Measurements from ENCODE around the gene PPFIA2. TPM values are rescaled to one million over a fixed set of nuclear protein-coding genes. Genes with fewer than 3 reads are reported as not detected.

PPFIA2 gene
- total RNA-seq, 1 donor from 2014 or later, result not detected

DNA sequence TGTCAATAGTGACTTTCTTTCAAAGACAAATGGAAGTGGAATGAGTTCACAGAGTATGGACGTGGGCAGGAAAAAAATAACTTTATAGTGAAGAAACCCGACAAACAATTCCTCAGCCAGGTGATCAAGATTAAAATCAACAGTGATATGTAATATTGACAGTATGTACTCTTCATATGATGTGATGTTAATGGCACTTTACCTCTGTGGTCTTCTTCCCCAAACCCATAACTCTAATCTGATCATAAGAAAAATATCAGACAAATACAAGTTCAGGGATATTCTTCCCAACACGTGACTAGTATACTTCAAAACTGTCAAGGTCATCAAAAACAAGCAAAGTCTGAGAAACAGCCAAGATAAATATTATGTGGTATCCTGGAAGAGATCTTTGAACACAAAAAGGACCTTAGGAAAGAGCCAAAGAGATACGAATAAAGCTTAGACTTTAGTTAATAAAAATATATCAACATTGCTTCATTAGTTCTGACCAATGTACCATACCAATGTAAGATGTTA lies 215.5 kb downstream of the PPFIA2 start:
- no peak for DNase-seq

DNA sequence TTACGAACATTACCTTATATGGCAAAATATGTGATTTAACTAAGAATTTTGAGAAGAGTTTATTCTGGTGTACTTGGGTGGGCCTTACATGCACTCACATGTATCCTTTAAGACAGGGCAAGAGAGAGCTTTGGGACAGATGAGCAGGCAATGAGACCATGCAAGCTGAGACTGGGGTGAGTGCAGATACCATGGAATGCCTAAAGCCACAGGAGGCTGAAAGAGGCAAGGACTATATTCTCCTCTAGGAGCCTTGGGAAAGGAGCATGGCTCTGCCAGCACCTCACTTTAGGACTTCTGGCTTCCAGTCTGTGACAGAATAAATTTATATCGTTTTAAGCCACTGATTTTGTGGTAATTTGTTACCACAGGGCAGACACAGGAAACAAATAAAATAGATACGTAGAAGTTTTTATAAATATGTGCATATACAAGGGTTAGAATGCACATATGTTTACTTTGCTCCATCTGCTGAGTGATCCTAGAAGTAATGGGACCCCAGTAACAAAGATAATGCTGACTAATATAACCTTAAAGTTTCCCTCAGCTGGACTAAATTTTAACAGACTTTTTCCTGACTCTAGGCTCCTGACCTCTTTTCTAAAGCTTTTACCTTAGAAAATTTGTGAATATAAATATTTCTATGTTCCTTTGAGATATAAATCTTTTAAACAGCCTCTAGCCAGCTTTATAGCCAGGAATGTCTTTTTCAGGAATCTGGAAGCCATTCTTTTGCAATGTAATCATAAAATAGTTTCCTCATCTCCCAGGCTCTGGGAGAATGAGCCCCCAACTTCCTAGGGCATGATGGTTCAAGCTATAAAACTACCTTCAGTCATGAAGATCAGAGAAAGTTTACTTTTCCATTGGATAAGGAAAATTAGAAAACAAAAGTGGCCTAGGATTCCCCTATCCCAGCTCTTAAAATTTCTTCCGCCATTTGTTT lies 216.8 kb downstream of the PPFIA2 start:
- DNase-seq, result no peak

DNA sequence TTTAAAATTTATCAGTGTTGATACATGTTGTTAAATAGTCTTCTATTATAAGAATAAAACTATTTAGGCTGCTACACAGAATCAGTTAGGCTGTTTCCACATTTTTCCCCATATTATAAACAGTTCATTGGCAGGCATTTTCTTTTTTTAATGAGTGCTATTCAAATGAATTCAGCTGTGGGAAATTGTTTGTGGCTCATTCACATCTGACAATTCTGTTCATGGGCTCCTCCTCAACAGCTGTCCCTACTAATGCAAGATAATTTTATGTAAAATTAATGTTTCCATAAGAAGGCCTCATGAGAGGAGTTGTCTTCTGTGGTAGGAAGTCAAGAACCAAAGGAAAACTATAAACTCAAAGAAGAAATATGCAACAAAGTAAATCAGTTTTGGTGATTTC lies 218.0 kb downstream of the PPFIA2 start:
- no peak for DNase-seq

DNA sequence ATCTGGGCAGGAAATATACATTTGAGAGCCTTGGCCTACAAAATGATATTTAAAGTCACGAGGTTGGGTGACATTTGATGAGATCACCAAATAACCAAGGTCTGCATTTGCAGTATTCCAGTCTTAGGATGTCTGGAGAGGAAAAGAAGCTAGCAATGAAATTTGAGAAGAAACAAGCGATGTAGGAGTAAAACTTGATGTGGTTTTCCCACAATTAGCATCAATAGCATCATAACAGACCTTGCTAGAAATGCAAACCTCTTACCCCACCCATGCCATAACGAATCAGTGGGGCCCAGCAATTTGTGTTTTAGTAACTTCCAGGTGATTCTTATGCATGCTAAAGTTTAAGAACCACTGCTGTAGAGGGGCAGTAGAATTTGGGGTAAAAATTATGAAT lies 219.9 kb downstream of the PPFIA2 start:
- DNase-seq, result no peak

DNA sequence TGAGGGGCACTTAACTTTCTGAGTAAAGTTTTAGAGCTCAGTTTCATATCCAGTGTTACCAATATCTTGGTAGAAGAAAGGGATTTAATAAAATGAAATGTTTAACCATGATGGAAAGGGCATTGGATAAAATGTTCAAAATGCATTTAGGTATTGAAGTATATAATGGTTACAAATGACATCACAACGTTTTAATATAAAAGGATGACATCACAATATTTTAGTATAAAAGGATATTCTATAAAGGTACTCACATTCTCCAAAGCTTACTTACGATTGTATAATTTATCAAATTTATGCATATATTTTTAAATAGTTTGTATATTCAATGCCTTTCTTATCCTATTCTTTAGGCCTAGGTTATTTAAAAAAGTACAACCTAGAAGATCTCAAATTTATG lies 226.1 kb downstream of the PPFIA2 start:
- DNase-seq, result no peak

DNA sequence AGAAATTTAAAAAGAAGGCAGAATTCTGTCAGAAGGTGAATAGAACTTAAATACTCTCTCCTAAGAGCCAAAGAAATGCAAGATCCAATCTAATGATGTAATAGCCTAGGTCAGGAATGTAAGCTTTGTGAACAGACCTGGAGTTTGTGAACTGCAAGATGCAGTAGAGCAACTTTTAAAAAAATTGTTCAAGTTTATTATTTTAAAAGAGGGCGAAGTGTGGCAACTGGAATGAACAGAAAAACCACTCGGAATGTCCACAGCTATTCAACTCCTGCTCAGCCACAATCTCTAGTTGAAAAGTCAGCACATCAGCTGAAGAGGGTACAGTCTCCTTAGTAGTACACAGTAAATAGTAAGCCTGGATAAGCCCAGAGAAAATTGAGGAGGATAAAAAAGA lies 228.8 kb downstream of the PPFIA2 start:
- no peak for DNase-seq

DNA sequence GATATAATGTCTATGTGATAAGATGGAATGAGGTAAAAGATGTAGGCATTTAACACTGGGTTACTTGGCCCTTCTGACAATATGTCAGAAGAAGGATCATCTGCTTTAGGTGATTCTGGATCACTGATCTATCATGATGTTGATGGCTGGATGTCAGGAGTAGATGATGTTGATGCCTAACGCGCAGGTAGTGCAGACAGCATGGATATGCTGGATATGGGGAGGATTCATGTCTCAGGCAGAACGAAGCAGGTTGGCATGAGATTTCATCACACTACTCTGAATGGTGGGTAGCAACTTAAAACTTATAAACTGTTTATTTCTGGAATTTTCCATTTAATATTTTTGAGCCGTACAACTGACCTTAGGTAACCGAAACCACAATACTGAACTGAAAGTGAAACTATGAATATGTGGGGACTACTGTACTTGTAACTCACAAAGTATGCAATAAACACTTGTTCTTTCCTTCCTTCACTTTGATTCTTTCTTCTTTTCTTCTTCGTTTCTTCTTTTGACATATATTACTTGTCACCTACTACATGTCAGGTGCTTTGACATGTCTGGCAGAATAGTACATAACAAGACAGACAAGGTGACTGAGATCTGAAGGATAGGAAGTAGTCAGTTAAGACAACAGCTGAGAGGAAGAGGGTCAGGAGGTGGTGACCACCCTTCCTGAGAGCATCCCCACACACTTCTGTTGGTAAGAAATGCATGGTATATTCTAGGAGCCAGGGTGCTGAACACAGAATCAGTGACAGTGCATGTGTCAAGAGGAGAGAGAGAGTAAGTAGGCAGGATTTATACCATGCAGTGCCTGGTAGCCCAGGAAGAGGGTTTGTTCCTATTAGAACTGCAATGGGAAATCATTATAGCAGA lies 238.8 kb downstream of the PPFIA2 start:
- DNase-seq, result no peak

DNA sequence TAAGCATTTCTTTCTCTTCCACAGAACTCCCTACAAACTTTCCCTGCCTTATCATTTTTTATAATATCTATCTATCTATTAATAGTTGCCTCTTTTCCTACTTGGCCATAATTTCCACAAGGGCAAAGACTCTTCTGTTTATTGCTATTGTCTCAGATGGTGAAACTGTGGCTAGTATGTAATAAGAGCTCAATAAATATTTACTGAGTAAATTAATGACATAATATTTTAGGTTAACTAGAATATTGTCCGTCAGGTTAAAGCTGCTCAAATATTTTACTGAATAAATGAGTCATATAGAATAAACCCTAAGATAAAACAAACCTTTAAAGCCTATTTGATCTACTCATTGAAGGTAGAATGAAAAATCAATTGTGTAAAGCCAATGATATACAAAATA lies 240.5 kb downstream of the PPFIA2 start:
- no peak for DNase-seq

DNA sequence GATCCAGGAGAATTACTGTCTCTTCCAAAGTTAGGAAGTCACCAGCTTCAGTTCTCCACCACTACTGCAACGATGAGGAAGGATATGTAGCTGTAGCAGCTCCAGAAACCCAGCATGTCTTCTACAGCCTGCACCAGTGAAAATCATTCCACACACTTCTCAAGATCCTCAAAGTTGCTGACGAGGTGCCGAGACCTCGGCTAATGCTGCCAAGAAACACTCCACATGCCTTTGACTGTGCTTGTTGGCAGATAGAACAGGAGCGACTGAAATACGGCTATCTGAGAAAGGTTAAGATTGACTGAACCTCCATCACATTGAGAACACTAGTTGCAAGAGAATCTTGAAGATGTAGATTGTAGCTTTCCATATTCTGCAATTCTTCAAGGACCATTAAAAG lies 241.9 kb downstream of the PPFIA2 start:
- no peak for DNase-seq

DNA sequence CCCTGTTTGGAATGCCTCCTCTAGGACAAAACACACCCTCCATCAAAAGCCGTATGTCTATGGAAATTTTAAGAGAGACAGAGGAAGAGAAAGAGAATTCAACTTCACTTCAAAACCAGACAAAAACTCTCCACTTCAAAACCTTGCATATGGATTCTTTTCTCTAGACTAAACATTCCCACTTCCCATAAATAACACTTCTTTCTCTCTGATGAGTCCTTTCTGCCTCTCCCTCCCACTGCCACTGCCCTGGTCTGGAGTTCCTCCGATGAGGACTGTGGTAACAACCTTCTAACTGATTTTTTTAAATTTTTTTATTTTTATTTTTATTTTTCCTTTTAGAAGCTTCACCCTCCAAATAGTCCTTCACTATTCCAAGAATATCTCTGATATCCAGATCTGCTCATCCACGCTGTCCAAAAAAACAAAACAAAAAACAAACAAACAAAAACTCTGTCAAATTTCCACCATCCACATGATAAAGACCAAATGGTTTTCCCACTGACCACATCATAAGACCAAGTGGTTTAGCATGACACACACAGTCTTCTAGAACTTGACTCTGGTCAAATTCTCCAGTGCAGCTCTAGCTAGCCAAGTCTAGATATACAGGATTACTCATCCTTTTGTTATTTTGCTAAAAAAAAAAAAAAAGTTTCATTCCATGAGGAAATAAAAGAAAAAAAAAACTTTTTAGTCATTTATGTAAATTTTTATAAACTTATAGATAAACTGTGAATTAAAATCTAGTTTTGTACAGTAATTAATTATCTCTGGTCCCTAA lies 256.0 kb downstream of the PPFIA2 start:
- no peak for DNase-seq

DNA sequence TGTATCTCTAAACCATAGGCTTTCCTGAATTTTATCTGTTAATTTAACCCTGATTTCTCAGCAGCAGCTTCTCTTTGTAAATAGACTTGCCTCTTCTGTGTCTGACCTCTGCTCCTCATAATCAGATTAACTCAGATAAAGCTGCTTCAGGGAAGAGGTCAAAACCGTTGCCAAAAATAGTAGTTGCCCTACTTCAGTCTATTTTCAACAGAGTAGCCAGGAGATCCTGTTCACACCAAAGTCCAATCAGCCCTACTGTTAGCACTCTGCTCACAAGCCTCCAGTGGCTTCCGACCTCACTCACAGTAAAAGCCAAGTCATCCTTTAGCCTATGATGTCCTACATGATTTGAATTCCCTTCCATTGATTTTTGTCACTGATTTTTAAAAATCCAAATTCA lies 258.4 kb downstream of the PPFIA2 start:
- no peak for DNase-seq

DNA sequence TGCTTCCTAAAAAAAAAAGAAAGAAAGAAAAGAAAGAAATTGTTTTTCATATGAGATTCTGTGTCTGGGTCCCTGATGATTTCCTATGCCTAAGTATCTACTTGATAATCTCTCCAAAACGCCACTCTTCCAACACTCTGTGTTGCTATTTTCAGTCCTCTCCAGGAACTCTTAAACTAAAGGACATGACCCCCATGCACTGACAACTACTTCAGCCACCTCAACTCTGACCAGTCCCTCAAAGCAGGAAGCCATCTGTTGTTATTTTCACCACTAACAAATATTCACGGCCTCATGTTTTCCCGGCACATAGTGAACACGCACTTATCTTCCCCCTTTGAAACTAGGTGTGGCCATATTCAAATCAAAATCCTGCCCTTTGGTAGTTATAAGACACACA lies 259.3 kb downstream of the PPFIA2 start:
- DNase-seq, result no peak

DNA sequence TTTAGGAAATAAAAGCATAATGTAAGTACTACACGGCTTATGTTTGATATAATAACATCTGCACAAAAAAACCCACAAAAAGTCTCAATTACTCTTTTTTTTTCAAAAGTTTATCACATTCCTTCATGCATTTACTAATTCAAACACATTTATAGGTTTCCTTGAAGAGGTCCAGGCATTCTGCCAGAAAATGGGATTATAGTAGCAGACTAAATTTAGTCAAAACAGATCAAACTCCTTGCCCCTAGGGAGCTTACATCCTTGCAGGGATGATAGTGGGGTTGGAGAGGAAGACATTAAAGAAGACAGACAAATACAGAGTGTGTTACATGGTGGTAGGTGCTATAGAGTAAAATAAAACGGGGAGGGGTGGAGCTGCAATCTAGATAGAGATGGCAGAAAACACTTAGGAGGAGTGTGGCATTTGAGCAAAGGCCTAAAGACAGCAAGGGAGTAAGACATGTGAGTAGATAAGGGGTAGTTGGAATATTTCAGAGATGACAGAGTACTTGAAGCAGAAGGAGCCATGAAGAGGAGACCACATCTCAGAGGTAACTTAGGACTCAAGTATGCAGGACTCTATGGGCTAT lies 266.9 kb downstream of the PPFIA2 start:
- DNase-seq, result no peak

DNA sequence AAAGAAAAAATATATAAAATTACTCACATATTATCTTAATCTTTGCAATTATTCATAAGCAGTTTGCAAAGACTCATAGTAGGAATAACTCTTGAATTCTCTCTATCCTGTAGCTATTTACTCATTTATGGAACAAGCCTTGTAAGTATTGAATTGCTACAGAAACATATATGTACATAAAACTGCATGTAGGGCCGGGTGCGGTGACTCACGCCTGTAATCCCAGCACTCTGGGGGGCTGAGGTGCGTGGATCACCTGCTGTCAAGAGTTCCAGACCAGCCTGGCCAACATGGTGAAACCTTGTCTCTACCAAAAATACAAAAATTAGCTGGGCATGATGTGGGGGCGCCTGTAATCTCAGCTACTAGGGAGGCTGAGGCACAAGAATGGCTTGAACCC lies 286.2 kb downstream of the PPFIA2 start:
- no peak for DNase-seq

DNA sequence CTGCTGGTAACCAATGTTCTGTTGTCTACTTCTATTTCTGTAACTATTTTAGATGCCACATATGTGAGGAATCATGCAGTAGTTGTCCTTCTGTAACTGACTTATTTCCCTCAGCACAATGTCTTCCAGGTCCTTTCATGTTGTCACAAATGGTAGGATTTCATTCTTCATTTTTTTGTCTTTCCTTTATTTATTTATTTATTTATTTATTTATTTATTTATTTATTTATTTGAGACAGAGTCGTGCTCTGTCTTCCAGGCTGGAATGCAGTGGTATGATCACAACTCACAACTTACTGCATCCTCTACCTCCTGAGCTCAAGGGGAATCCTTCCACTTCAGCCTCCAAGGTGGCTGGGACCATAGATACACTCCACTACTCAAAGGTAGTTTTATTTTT lies 288.2 kb downstream of the PPFIA2 start:
- no peak for DNase-seq

DNA sequence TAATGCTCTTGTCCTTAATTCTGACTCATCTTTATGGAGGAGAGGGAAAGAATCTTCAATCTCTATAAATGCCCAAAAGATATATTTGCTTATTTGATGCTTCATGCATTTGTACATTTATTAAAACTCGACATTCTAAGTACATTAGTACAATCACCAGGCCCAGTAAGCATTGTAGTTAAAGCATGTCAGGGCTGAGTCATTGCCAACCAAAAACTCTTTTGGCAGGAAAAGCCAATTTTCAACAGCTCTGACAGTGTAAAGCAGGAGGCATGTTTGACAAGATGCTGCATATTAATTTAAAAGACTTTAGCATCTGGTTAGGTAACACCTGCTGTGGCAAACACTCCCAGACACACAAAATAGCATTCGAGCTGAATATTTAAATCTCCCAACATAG lies 290.9 kb downstream of the PPFIA2 start:
- DNase-seq, result no peak

DNA sequence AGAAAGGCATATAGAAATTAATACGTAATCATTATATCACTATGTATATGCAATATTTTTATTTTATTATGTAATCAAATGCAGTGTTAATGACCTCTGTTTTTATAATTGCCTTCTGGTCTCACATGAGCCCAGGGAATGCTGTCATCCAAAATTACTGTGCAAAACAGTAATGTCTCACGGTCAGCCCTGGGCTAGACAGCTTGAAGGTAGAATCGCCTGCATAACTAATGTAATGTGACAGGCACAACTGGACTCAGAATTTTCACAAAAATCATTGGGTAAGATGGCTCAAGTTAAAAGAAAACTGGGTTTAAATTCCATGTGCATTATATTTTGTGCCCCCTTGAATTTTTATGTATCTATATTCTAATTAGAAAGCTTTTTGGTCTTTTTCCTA lies 293.3 kb downstream of the PPFIA2 start:
- no peak for DNase-seq

DNA sequence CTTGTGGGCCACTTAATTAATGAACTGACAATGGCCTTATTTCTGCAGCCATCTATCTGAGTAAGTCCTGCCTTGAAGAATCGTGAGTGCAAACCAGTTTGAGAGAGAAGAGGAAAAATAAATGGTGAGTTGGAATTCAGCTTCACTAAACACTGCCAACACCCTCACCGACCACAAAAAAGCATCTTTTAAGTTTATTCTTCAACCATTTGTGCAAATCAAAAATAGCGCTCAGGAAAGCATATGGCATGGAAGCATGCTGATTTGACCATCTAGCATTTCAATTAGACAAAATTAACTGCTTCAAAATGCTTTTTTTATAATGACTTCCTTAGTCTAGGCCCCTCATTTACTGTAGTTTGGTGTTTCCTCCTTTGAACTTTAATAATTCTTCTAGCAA lies 294.0 kb downstream of the PPFIA2 start:
- DNase-seq, result no peak

DNA sequence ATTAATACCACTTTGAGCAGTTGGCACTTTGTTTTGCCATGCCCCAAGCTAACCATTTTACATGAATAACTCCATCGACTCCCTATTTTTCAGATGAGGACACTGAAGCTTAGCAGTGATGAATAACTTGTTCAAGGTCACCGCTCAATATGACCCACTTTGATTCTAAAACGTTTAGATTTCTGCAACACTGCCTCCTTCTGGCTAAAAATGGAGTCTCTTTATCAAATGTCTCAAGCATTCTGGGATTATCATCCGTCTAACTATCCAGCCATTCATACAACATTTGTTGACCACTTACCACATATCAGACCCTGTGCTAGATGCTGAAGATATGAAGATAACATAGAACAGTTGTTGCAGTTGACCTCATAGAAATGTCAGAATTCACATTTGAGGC lies 298.0 kb downstream of the PPFIA2 start:
- DNase-seq, result no peak

DNA sequence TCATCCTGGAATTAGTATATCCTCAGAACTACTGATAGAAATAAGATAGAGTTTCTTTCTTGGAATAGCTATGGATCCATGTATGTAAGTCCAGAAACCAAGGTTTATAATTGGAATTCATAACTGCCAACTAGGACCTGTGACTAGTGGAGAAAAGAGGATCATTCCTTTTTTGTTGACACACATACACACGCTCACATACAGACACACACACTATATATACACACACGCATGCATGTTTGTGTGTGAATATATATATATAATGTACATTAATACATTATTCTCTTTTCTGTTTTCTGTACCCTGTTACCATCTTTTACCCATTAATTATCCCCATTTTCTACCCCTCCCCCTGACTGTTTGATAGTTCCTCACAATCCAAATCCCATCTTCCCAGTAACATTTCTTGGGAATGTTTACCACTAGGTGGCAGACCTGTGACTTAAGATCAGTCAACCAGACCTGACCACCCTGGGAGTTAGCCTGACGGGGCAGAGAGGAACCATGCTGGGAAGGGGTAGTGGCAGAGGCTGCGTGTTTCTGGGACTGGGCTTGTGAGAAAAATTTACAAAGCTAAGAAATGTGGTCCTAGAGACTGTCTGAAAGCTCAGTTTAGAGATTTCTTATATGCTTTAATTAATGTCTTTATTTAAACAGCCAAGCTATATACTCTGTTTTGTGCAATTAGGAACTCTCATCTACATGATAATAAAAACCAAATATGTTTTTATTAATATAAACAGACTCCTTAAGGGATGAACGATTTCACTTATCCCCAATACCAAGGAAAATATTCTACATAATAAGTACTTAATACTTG lies 308.0 kb downstream of the PPFIA2 start:
- peak; percentile 68 for DNase-seq

DNA sequence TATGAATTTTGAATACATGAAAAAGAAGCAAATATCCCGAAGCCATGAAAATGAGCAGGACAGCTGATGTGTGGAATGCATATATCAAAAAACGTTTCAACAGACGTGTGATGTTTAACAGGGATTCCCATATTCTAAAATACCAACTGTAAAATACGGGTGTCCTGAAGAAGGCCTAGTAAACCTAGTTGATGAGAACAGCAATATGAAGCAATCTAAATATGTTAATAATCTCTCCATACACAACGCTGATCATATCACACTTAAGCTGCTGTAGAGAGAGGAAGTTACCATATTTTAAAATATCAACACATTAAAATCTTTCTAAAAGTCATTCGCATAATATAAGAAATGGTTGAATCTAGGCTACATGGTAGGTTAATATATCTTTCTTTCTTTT lies 317.5 kb downstream of the PPFIA2 start:
- DNase-seq, result no peak
